ENCODE data around the gene DDX39A.

The DDX39A gene

GRCh38 chr19:14361824-14362223 lies 57.3 kb downstream of the DDX39A start:
- no peak for DNase-seq

All from activated effector memory CD4-positive, alpha-beta T cell treated with Interleukin-2 at 50 U/mL for 16 hours (primary cell).